IPS-18c (cell line): ENCODE data around the gene EXT2.

Experiments used
- H3K4me3 ChIP-seq: 2 replicates; pipeline ENCODE4 v1.7.0; 2013; ENCODE audit warnings: low read depth, mild to moderate bottlenecking, low read length, moderate library complexity; ENCODE audit not compliant: insufficient read depth
- H3K9me3 ChIP-seq: one replicate; pipeline ENCODE4 v1.6.1; 2013; ENCODE audit warnings: mild to moderate bottlenecking, low read length, moderate library complexity; ENCODE audit not compliant: control insufficient read depth, insufficient read depth

Gene EXT2

DNA sequence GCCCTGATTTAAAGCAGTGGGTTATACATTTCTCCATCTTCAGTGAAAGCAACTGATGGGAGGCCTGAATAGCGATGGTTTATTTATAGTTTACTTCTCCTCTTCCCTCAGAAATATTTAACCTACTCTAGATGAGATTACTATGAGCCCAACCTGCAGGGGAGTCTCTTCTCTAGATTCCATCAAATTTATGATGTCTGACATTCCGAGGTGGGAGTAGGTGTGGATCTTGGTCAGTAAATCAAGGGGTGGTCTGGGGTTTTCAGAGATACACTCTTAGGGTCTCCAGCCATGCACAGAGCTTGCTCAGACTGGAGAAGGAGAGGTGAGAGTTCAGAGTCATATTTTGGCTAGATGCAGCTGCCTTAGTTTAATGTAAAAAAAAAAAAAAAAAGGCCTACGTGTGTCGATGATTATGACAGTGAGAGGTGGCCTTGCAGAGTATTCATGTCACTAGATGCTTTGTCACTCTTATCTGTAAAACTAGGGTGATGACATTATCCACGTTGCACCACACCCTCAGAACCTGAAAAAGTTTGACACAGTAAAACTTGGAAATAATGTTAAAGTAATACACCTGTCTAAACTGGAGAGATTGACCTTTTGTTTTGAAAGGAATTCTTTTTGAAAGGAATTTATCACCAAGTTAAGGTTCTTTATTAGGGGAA lies 81.2 kb downstream of the EXT2 start:
- no peaks in the 10 kb centered on the region for H3K9me3 ChIP-seq
- H3K4me3 ChIP-seq: no peak overlapping the region

DNA sequence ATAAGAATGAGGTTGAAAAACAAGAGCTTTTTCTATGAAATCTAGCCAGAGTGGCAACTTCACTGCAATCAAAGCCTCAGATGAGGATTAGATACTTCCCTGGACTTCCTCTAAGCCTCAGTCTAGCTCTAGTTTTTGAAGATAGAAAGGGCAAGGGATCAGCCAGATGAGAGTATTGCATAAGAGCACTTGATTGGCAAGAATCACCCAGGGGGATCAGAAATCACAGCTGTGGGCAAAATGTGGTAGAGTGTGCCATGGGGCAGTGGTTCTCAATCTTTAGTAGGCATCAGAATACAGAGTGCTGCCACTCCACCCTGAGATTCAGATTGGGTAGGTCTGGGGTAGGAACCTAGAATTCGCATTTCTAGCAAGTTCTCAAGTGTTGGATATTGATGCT lies 82.4 kb downstream of the EXT2 start:
- no peaks in the 10 kb centered on the region for H3K9me3 ChIP-seq
- H3K4me3 ChIP-seq: no peak overlapping the region

DNA sequence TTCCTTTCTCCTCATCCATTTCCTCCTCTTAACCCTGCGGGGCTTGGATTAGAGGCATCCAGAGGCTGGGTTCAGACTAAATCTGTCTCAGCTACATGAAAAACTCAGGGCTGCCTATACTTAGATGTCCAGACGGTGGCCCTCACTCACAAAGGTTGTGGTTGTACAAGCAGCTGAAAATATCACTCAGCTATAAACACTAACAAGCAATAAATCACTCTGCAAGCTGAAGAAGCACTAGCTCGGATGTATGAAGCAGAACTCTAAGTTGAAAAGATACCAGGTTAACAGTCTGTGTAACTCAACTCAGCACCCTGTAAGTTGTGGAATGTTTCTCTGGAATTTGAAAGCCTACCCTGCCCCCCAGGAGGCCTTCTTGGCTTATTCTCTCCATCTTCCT lies 82.9 kb downstream of the EXT2 start:
- H3K4me3 ChIP-seq: no peak overlapping the region
- H3K9me3 ChIP-seq: no peaks in the 10 kb centered on the region

DNA sequence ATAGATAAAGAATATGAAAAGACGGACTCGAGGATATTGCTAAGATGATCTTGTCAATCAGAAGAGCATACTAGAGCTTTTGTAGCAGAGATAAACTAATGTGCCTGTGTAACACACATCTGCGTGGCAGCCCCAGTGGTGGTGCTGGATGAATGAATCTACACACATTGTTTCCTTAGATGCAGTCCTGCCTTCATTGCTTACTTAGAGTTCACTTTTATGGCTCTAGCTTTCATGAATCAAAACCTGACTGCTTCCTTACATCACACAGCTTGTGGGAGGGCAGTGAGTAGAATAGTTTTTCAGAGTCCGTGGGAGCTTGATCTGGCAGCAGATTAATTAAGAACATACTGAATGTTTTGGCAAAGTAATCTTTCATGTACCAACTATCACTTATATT lies 83.7 kb downstream of the EXT2 start:
- no peaks in the 10 kb centered on the region for H3K9me3 ChIP-seq

DNA sequence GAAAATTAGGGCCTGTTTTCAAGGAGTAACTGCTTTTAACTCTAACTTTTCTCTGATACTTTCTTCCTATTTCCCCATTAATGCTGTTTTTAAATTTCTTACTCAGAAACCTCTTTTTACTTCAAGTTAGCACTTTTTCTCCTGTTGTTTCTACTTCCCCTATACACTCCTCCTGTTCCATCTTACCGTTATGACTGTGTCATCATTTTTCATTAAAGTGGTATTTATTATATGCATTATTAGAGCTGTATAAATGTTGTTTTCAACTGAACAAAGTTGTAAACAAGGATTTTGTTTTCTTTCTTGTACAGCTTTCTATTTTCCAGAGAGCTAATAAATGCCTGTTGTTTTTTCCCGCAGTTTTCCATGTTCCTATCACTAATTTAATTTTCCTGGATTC lies 84.6 kb downstream of the EXT2 start:
- Histone ChIP-seq H3K9me3 (no peaks in the 10 kb centered on the region), H3K4me3 (no peak overlapping the region)

More for the DNA sequence above, 83.7 kb downstream of the EXT2 start:
- no peak overlapping the region for H3K4me3 ChIP-seq

DNA sequence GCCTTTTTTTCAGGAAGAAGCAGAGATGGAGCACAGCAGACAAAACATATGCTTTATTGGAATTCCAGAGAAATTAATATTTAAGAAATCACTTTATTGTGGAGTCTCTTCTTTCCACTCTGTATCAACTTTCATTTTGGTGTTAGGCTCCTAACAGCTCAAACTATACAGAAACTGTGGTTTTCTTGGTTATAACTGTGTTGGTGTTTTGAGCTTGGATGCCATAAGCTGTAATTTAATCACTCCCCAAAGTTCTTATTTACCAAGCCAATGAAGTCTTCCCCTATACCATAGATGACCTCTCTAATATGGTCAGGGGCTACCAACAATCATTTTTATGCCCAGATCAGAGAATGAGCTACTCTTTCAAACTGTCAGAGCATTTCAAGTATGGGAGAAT lies 90.0 kb downstream of the EXT2 start:
- Histone ChIP-seq H3K9me3 (no peaks in the 10 kb centered on the region), H3K4me3 (no peak overlapping the region)

DNA sequence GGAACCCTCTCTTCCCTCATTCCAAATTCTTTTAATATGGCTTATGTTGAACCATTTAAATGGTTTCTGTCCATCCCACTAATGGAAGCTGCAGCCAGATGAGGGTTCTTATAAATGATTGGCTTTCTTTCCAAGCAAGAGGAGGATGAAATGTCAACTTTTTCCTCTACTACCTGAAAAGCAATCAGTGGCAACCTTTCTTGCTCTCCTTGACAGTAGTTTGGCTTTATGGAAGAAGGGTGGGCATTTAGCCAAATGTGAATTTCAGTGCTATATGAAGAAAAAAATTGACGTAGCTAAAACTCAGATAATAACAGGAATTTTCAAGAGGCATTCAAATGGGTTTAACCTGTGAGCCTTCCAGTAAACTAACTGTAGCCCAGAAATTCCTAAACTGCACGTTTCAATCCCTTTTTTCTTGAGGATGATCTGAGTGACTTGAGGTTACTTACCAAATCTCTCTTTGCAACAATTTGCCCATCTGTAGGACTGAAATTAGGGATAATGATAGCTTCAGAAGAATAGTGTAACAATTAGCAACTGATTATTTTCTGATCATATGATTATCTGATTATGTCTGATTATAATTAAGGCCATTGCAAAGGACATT lies 90.9 kb downstream of the EXT2 start:
- Histone ChIP-seq H3K9me3 (no peaks in the 10 kb centered on the region), H3K4me3 (no peak overlapping the region)

DNA sequence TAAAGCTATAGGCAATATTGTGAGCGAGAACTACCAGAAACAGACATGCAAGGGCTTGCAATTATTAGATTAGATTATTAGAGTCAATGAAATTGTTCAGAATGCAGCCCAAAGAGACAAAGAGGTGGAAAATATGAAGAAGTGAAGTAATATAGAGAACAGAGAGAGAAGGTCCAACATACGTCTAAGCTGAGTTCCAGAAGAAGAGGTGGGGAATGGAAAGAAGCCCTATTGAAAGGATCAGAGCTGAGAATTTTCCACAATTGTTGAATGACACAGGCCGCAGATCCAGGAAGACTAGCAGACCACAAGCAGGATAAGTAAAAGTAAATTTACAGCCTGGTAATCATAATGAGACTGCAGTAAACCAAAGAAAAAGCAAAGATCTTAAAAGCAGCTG lies 93.2 kb downstream of the EXT2 start:
- Histone ChIP-seq H3K9me3 (no peaks in the 10 kb centered on the region), H3K4me3 (no peak overlapping the region)

DNA sequence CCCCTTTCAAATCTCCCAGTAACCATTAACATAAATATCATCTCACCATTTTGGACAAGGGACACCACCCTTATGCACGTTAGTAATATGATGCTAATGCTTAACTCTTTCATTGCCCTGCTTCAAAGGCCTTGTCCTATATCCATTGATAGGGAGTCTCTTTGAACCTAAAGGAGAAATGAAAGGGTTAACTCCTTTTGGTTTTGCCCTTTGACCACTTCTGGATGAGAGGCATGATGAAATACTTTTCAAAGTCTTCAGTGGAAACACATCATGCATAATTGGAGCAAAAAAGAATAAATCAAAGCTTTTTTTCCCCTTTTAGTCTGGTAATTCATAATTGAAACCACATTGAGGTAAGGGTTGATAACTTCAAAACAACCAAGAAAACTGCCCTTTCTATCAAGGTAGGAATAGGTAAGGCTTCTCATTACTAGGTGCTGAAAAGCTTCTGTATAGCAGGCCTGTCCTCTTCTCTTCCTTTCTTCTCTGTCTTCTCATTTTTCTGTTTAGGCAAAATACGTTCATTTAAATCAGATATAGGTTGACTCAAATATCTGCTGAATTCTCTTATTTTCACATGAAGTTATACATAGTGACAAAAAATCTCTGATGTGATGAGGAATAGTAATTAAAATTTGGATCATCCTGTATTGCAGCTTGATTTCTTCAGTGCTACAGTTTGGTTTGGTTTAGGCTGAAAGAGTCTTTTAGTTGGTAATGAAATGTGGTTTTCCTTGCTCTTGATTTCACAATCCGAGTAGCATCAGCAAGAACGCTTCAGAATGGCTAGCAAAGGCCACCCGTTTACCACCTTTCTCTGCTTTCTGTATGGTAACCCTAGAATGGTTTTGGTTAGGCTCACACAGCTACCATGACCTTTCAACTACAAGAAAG lies 94.8 kb downstream of the EXT2 start:
- Histone ChIP-seq H3K4me3 (no peak overlapping the region), H3K9me3 (no peaks in the 10 kb centered on the region)

DNA sequence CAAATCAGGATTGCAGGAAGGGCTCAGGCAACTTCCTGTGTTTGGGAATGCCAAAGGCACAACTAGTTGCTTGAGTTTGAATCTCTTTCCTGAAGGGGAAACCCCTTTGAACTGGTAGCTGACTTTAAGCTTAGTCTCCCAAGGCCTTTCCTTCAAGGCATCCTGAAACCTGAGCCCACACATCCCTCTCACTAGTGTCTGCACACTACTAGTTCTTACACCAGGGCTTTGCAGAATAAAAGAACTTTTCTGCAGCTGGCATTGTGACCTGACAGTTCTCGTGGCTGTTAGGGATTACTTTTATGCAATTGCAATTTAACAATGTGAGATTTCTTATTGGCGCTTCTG lies 95.4 kb downstream of the EXT2 start:
- H3K4me3 ChIP-seq: no peak overlapping the region

DNA sequence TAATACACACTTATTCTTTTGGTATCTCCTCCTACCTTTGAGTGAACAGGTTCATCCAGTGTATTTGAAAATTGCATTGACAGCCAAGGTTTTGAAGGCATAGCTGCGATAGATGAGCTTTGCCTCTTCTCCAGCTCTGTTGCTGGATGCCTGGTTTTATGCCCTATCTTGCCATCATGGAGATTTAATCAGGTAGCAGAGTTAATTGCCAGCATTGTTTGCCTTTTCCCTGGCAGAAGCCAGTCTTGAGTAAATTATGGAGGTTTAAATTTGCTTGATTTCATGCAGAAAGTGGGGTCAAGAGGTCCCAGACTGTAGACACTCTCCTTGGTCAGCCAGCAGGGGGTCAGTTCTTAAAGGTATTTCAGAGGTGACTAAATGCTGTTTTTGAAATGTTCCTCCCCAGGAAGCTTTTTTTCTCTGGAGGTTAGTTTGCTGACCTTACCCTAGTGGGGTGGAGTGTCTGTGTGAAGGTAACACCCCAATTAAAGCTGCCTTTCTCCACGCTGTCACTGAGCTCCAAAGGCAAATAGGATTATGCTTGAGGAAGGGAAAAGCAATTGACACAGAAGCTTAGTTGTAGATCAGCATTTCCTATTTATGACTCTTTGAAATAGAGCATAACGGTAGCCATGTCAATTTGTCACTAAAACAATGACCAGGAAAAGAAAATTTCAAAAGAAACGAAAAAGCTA lies 96.0 kb downstream of the EXT2 start:
- Histone ChIP-seq H3K4me3 (no peak overlapping the region), H3K9me3 (no peaks in the 10 kb centered on the region)

More for the DNA sequence above, 95.4 kb downstream of the EXT2 start:
- no peaks in the 10 kb centered on the region for H3K9me3 ChIP-seq

DNA sequence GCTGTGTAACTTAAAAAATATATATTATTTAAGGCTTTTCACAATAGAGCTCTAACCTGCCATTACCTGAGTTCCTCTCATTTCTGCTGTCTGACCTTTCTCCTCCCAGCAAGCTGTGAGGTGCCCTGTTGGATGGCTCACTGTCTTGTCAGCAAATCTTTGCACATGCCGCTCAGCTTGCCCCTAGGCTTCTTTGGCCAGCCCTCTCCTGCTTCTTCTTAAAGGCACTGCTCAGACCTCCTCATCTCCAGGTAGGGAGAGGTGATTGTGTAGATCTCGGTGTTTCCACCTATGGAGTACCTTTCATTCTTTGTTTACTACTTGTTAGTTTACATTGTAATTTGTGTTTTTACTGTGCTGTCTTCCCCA lies 96.5 kb downstream of the EXT2 start:
- H3K9me3 ChIP-seq: no peaks in the 10 kb centered on the region
- no peak overlapping the region for H3K4me3 ChIP-seq

DNA sequence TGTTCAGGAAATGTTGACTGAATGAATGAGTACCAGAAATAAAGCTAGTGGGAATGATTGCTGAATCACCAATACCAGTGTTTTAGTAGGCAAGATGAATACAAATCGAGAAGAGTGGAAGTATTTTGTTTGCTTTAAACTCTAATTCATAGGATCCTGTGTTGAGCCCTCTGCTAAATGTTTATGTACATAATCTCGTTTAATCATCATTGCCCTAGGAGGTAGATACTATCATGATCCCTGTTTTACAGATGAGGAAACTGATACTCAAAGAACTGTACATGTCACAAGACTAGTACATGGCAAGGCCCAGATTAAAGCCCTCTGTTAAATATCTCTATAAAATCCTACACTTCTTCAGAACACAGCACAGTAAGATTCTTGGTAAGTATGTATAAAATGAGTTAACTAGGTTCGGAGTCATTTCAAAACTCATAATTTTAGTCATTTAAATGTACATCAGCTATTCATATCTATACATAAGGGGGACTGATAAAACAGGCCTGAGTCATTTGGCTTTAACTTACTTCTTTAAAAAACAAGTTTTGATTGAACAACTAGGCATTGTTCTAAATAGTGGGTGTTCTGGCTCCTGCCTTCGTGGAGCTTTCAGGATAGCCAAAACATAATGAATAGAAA lies 97.1 kb downstream of the EXT2 start:
- Histone ChIP-seq H3K4me3 (no peak overlapping the region), H3K9me3 (no peaks in the 10 kb centered on the region)

DNA sequence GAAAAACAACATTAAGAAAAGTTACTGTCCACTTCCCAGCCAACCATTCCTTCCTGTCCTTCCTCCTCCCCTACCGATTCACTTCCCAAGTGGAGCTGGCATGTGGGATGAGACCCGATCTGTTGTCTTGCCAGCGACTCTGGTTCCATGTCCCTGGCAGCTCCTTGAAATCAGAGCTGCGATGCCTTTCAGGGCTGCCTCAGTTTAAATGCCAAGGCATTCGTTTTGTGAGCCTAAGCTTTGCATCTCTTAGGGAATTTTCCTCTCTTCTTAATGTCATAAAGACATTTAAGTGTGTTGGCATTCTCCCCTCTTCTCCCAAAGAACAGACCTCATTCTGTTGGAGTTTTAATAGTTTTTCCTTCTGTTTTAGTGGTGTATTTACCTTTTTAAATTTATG lies 98.4 kb downstream of the EXT2 start:
- H3K4me3 ChIP-seq: no peak overlapping the region
- no peaks in the 10 kb centered on the region for H3K9me3 ChIP-seq

DNA sequence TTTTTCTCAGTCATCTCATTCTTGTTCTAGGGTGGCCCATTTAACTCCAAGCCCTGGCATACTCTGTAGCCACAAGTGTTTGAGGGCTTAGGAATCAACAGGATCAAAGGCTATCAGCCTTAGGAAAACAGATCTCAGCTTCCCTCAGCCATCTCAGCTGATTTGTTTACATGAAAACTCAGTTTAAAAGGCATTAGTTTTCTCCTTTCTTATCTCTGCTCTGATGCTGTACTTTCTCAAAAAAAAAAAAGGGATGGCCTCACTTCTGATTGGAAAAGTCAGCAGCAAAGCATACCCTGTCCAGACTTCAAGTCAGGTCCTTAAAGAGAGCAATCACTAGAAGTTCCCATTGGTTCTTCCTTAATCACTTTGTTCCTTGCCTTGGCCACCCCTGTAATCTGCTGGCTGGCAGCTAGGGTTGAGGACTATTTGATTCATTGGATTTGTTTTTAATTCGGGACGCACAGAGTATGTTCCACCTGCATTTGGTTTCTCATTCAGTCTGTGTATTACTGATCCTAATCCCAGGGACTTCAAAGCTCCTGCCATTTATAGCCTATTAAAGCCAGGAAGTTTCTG lies 102.8 kb downstream of the EXT2 start:
- H3K9me3 ChIP-seq: no peaks in the 10 kb centered on the region
- H3K4me3 ChIP-seq: no peak overlapping the region

DNA sequence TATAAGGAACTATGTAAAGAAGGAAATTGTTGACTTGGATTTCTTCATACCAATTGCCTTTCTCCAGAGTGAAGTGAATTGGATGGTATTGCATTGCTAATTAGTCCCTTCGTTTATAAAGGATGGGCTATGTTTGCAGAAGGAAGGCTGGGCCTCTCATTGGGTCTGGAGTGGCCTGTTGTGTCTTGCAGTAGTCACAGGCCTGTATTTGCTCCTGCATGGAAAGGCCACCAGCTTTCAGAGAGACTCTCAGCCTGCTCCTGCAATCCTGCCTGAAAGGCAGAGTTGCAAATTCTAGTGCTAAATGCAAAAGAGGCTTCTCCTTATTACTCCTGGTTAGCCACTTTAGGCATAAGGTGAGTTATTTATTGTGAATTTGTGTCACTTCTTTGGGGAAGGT lies 103.8 kb downstream of the EXT2 start:
- Histone ChIP-seq H3K9me3 (no peaks in the 10 kb centered on the region), H3K4me3 (no peak overlapping the region)

DNA sequence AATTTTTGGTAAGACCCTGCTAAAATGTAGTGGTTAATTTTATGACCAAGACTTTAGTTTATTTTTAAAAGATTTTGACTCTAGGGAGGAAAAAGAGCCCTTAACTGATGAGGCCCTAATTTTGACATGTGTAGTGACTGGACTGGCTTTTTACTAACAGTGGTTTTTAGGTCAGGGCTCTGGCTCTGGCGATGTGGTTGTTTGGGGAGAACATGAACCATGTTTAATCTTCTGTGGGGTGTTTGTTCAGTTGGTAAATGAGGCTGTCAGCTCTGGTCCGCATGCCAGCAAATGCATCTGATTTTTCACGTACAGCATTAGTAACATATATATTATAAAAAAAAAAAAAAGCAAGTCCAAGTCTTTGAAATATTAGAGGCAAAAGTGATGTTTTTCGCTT lies 104.3 kb downstream of the EXT2 start:
- H3K4me3 ChIP-seq: no peak overlapping the region
- H3K9me3 ChIP-seq: no peaks in the 10 kb centered on the region
